ENCODE results near the gene CDH12.

Gene CDH12

GRCh38 chr5:21919414-21920022 is 933.6 kb downstream of the CDH12 start:
- no peak for DNase-seq

GRCh38 chr5:21918451-21918850 is 934.7 kb downstream of the CDH12 start:
- DNase-seq, result no peak

GRCh38 chr5:21910731-21911130 is 942.4 kb downstream of the CDH12 start:
- DNase-seq, result no peak

- DNase-seq, result no peak
These were observed 957.3 kb downstream of the CDH12 start for GRCh38 chr5:21895766-21896350.

GRCh38 chr5:21893161-21893560 is 960.0 kb downstream of the CDH12 start:
- no peak for DNase-seq

DNA sequence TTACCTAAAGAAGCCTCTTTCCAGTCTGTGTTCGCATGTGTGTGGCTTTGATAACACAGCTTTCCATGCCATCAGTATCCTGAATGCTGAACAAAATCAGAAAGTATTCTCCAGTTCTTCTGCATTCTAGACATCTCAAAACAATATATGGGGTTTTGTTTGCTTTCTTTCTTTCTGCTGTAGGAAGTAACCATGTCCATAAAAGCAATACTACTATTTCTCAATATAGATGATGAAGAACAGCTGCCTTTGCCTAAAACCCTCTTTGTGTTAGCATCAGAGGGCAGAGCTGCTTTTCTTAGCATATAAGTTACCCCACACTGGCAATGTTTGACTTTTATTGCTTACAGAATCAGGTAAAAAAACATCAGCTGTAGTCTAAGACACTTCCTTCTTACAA is 963.6 kb downstream of the CDH12 start:
- no peak for DNase-seq

- DNase-seq, result no peak
These were observed 970.9 kb downstream of the CDH12 start for GRCh38 chr5:21882074-21882745.

DNA sequence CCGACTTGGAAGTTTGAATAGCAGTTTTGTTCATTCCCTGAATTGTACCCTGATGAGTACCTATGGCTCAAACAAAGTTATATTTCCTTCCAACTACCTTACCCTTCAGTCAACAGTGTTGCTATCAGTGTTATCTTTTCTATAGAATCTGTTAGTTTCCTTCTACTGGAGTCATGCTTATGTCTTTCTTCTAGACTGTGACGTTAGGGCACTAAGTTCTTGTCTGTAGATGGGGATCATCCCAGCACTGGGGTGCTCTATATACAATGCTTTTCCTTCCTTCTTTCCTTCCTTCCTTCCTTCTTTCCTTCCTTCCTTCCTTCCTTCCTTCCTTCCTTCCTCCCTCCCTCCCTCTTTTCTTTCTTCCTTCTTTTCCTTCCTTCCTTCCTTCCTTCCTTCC is 973.0 kb downstream of the CDH12 start:
- DNase-seq, result no peak

DNA sequence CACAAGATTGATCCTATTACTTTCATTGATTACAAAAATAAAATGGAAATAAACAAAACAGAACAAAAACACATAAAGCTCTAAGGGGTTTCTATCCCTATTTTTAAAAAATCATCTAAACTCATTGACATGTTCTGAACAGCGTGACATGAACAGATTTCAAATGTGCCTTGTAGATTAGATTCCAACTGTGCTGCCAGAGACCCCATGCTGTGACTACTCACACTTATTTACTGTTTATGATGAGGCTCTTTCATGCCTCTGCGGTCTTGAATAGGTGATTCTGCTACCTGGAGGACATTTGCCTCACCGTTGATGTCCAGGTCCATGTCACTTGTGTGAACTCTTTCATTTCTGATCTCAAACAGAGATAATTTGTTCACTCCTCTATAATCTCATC is 990.2 kb downstream of the CDH12 start:
- DNase-seq, result no peak

DNA sequence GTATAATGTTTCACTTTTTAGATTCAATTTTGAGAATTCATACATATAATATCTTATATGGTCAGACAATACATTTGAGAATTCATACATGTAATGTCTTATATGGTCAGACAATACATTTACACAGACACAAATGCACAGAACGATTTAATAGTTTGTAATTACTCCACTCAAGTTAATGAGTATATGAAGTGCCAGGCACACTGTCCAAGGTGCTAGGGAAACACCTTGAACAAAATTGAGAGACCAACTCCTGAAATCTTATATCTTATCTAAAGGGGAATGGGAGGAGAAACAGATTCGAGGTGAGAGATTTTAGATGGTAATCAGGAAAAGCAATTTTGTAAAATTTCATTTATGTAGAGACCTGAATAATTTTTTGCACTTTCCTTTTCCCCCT is 994.7 kb downstream of the CDH12 start:
- no peak for DNase-seq

- no peak for DNase-seq
These were observed 996.2 kb downstream of the CDH12 start for GRCh38 chr5:21856987-21857386.

- DNase-seq, result no peak
These were observed 1005.8 kb downstream of the CDH12 start for GRCh38 chr5:21847300-21847699.

DNA sequence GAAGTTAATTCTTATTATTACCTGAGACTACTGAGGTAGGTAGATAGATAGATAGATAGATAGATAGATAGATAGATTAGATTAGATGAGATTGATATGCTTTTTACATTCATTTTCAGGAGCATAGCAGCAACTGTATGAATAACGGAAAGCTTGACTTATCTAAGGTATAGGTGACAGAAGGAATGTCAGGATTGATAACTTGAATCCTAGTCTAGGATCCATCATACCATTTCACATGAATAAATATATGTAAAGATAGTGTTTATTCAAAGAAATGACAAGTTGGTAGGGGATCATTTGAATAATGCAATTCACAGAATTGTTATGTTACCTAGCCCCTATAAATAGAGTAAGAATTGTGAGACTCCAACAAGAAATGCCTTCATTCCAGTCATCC is 1008.2 kb downstream of the CDH12 start:
- DNase-seq, result no peak

DNA sequence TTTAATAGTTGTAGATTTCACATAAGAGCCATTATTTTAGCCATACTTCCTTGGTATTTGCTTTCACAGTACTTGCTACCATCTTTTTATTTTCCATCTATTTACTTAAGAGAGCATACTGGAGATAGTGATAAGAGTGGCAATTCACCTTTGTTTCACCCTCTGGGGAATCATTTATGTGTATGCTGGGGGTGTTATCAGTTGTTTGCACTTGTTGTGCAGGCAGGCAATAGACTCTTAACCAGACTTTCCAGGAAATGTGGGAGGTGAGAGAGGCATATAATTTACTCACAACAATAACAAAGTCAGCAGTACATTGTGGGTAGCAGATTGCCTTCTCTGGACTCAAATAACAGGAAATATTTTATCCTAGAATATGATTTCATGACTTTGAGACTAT is 1018.3 kb downstream of the CDH12 start:
- DNase-seq, result no peak

DNA sequence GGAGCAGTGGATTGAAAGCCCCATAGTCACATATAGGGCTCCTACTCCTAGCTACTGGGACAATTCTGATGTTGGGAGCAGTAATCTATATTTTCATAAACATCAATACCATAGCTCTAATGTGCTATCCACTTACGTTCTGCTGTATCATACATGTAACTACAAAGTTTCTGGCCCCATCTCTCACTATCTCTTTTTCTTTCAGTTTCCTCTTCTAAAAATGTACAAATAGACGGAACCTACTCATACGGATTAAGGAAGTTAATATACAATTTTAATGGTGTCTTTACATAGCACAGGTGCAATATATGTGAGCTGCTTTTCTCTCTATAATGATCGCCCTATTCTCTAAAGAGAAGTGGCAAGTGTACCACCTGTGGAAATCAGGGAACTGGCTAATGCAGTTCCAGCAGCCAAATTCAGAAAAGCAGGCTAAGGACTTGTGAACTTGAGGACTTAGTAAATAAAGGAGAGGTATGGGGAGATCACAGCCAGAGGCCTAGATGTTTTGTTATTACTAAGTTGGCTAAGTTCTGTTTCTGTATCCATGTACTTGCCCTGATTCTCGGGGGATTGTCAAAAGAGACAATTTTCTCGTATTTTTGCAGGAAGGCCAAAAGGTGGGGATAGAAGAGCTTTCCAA is 1021.9 kb downstream of the CDH12 start:
- no peak for DNase-seq

DNA sequence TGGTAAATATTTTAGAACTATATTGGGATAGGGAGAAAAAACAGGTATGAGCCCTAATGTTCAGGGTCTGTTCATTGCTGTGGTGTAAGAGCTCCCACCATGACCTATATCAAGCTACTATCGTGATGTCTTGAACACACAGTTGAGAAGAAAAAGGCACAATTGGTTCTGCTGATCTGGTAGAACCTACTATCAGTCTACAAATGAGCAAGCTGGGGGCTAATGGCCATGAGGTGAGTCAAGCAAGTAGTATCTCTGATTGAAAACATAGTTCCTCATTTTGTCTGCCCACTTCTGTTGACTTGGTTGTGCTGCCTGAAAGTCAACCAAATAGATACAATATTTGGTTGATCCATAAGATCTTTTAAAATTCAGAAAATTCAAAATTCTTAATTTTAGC is 1026.3 kb downstream of the CDH12 start:
- DNase-seq, result no peak

- DNase-seq, result no peak
These were observed 1029.6 kb downstream of the CDH12 start for GRCh38 chr5:21823588-21823987.

DNA sequence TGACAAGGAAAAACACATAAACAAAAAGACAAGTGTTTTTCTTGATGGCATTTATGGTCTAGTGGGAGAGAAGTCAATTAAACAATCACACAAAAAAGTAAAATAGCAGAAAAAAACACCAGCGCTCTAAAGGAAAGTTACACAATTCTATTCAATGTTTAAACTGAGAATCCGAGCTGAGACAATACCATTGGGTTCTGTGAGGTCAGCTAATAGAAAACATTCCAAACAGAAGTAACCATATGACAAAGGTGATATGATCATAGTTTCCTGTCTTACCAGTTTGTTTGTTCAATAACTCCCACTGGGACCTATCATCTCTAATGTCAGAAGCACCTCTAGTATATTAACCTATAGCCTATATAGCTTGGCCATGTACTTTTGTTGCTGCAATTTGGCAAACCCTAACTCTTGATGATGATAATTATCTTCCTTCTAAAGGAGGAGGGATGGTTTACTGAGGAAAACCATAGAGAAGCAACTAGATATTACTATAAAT is 1030.0 kb downstream of the CDH12 start:
- DNase-seq, result no peak

DNA sequence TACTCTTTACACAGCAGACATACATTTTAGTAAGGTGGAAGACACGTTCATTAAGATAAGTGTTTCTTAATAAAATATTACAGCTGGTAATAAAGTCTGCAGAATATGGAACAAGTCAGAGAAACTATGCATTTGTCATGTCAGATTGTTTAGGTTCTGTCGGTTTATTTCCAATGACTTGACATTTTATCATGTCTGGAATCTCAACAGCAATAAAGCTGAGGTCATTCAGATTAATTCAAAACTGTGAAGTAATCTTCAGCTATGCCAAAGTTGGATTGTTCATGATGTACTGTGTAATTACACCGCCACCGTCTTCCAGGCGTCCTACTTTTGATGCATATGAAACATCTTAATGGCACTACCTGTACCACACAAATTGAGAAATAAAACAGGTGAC is 1032.6 kb downstream of the CDH12 start:
- no peak for DNase-seq

- no peak for DNase-seq
These were observed 1034.8 kb downstream of the CDH12 start for GRCh38 chr5:21818370-21818720.

- no peak for DNase-seq
These were observed 1035.3 kb downstream of the CDH12 start for GRCh38 chr5:21817668-21818369.

DNA sequence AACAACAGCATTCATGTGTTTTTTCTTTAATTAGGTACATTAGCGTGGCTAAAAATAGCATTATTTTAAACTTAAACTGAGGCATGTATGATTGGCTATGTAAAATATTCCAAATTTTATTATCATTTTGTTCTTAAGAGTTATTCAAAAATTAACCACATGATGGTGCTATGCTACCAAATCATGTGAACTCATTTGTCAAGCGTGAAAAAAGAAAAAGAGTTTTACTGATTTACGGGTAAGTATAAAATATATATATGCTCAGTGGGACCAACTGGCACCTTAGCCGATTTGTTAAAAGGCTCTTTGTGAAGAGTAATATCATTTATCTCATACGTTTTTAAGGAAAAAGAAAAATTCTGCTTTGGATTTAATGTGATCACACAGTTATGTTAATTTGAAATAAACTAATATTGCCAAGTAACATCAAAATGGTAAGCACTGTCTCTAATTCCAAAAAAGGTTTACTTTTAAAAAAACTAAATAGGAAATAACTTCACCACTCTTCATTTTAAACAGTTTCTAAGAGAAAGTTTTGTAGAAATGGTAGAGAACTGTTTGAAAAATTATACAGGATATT is 1042.3 kb downstream of the CDH12 start:
- DNase-seq, result no peak

DNA sequence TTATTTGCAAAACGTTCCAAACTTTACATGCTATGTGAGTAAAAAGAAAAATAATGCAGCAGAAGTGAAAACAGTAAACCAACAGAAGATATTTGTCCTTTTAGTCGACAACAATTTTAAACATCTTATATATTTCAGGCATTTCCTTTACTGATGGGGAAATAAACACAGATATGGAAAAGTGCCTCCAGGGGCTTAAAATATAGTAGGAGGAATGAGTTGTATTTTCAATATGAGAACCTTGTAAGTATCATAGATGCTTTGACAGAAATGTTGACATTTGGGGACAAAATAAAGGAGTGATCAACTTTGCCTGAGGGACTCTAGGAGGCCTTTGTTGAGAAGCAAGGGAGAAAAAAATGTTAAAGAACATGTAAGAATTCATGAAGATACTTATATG is 1043.5 kb downstream of the CDH12 start:
- no peak for DNase-seq
